GM12873 (cell line): Measurements from ENCODE around the gene TAOK1.

Experiments used
- CTCF ChIP-seq: IDR thresholded peaks from 2 replicates; pipeline ENCODE4 v1.5.1; 2012; ENCODE audit warnings: low read depth, mild to moderate bottlenecking, moderate library complexity, low read length, control low read depth; ENCODE audit not compliant: insufficient read depth; ENCODE audit errors: missing control alignments

Gene TAOK1

GRCh38 chr17:29389982-29390850, at the start of gene TAOK1:
TSS of gene TAOK1 (plus strand) at chr17:29390363. CDS start at chr17:29451549, 61,186 bp downstream.
- TF ChIP-seq CTCF = no peak

GRCh38 chr17:29341726-29342125, 48.4 kb upstream of the TAOK1 start:
- TF ChIP-seq CTCF = no peak

GRCh38 chr17:29342158-29342765, 47.9 kb upstream of the TAOK1 start:
- no peak for TF ChIP-seq CTCF

- TF ChIP-seq CTCF = no peak
Measured at GRCh38 chr17:29344201-29344856, 45.8 kb upstream of the TAOK1 start.

GRCh38 chr17:29345066-29345465, 45.1 kb upstream of the TAOK1 start:
- TF ChIP-seq CTCF = no peak

- TF ChIP-seq CTCF = no peak
Measured at GRCh38 chr17:29346462-29346861, 43.7 kb upstream of the TAOK1 start.

- TF ChIP-seq CTCF = no peak
Measured at GRCh38 chr17:29347831-29348629, 42.1 kb upstream of the TAOK1 start.
